Fibroblast of the conjunctiva (primary cell): ENCODE measurements around the gene GLIPR1.
"Not testable (repeated sequence)": the region's sequence is repeated elsewhere in the genome, so short reads cannot be mapped to it uniquely, and the experiment has no call there.

Experiments
- DNase-seq: peaks from one replicate; pipeline ENCODE4 v3.0.0-alpha.2; 2010; ENCODE audit warnings: low read depth

The GLIPR1 gene

DNA sequence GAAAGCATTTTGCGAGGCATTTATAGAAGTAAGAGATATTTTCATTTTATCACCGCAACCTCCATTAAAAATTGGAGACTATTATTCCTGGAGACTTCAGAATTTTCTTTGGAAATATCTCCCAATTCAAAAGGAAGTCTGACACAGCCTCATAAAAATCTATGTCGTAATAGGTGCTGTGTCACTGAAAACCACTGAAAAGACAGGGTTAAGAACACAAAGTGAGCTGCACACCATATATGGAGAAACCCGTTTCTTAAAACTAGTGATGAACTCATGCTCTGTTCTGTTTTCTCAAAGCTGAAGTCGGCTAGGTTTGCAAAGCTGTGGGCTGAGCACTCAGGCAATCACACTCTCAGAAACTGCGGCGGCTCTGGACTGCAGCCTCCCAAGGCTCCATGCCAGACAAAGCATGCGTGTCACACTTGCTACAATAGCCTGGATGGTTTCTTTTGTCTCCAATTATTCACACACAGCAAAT is at the start of gene GLIPR1:
Gene GLIPR1, plus strand, starts transcription at position 287 of the 481 bp plus-strand sequence. Its CDS starts 126 bp downstream, at position 413.
- DNase-seq: peak; percentile 96

DNA sequence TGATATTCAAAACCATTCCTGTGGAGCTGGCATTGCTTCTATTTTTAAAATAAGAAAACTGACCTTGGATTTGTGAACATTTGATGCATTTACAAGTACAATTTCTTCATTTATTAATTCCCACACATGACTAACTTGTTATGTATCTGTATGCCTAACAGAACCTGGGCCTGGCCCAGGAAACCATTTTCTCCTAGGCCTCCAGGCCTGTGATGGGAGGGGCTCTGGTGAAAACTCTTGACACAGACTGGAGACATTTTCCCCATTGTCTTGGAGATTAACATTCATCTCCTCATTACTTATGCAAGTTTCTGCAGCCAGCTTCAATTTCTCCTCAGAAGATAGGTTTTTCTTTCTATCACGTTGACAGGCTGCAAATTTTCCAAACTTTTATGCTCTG is 47.6 kb upstream of the GLIPR1 start:
- DNase-seq: no peak

- DNase-seq: no peak
These were observed 43.0 kb upstream of the GLIPR1 start for GRCh38 chr12:75437564-75437963.

- DNase-seq: no peak
These were observed 42.3 kb upstream of the GLIPR1 start for GRCh38 chr12:75438059-75438754.

DNA sequence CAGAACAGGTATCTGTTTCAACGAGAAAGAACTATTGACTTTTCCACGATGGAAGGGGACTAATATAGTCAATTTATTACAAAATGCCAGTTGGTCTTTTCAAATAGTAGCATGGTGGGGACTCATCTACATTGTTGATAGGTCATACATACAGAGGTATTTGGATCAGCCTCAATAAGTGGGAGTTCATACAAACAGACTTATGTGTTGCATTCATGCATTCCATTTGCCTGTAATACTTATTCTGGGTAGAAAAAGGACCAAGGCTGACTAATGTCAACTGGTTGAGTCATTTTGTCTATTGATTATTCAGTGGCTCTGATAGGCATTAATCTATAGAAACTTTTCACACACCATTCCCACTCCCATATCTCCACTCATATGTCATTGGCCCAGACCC is 41.5 kb upstream of the GLIPR1 start:
- DNase-seq: no peak

DNA sequence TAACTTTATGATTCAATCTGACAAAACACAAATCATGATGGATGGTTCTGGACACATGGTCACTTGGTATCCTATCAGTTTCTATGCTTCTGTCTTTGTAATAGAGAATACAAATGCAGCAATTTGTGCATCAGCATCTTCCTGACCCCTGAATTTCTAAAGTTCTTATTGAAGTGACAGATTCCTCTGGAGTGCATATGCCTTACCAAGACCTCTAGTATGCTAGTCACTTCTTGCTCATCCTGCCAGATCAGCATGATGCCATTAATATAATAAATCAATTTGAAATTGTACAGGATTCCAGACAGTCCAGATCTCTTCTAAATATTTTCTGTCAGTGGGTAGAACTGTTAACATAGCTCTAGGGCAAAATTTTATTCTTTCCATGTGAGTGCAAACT is 40.6 kb upstream of the GLIPR1 start:
- DNase-seq: no peak

- not testable (repeated sequence) for DNase-seq
These were observed 38.7 kb upstream of the GLIPR1 start for GRCh38 chr12:75441687-75442449.

DNA sequence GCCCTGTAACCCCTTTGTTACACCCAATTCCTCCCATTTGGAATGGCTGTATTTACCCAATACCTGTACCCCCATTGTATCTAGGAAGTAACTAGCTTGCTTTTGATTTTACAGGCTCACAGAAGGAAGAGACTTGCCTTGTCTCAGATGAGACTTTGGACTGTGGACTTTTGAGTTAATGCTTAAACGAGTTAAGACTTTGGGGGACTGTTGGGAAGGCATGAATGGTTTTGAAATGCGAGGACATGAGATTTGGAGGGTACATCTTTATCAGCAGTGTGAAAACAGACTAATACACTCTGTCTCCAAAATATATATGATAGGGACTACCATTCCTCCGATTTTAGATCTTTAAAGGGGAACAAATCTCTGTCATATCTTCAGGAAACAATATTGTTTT is 38.1 kb upstream of the GLIPR1 start:
- not testable (repeated sequence) for DNase-seq

GRCh38 chr12:75443709-75444108 is 36.8 kb upstream of the GLIPR1 start:
- DNase-seq: no peak

- no peak for DNase-seq
These were observed 36.0 kb upstream of the GLIPR1 start for GRCh38 chr12:75444429-75445136.

GRCh38 chr12:75445137-75445507 is 35.4 kb upstream of the GLIPR1 start:
- DNase-seq: not testable (repeated sequence)

GRCh38 chr12:75446857-75447256 is 33.7 kb upstream of the GLIPR1 start:
- peak; percentile 29 for DNase-seq

DNA sequence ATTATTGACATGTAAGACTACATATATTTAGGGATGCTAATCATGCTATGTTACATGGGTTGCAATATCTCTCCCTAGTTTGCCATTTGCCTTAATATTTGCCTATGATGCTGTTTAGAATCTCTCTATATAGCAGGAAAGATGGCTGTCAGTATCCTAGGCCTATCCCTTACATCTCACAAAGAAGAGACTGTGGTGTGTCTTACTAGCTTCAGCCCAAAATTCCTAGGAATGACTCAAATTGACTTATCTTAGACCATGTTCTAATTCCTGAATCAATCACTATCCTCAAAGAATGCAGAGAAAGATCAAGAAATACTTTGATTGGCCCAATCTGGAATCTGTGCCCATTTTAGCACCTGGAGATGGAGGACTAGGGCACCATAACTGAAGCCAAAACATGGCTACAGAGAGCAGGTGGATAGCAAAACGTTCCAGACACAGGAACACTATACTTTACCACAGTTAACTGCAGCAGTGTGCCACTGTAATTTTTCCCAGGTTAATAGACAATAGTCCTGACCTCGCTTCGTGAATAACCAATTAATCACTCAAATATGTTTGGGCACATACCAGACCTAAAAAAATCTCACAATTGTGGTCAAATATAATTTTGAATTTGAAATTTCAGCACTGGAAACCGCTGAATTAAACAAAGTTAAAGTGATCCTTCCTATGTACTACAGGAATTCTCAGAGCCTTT is 32.7 kb upstream of the GLIPR1 start:
- DNase-seq: no peak

DNA sequence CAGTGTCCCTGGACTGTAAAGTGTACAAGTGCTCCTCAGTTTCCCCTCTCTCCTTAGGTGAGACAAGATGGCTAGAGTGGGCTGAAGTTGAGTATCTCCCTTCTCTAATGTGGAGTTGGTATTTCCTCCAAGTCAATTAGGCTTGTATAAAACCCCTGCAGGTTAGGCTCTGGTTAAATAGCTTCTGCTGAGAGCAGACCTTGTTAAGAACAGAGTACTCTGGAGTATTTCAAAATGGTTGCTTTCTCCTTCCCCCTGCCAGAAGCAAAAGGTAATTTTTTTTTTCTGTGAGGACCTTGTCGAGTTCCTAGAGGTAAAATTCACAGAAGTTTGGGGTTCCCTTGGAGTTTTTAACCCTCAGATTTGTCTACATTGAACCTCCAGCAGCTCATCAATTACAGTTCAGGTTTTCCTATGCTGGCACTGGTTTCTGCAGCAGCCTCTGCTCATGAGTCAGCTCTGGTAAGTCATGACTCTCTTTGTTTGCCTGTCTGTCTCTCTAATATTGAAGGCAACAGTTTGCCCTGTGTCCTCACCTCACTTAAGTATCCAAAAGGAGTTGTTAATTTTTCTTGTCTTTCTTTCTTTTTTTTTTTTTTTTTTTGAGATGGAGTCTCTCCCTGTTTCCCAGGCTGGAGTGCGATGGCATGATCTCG is 27.8 kb upstream of the GLIPR1 start:
- no peak for DNase-seq

GRCh38 chr12:75455839-75456238 is 24.7 kb upstream of the GLIPR1 start:
- no peak for DNase-seq

- DNase-seq: no peak
These were observed 23.4 kb upstream of the GLIPR1 start for GRCh38 chr12:75457191-75457590.

DNA sequence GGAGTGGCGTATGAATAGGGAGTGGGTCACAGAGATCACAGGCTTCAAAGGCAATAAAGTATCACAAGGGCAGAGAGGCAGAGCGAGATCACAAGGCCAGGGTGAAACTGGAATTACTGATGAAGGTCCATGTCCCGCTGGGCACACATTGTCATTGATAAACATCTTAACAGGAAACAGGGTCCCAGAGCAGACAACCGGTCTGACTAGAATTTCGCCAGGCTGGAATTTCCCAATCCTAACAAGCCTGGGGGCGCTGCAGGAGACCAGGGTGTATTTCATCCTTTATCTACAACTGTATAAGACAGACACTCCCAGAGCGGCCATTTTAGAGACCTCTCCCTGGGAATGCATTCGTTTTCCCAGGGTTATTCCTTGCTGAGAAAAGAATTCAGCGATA is 22.7 kb upstream of the GLIPR1 start:
- DNase-seq: not testable (repeated sequence)

GRCh38 chr12:75459755-75460154 is 20.8 kb upstream of the GLIPR1 start:
- no peak for DNase-seq

GRCh38 chr12:75460204-75460603 is 20.4 kb upstream of the GLIPR1 start:
- no peak for DNase-seq

GRCh38 chr12:75471902-75472890 is 8.4 kb upstream of the GLIPR1 start:
- no peak for DNase-seq
